Liver (tissue), 2 donors: ENCODE results near the gene INTS6L.

ENCODE experiments used
- CTCF ChIP-seq: fragments of 150-350 bp; IDR thresholded peaks from 2 replicates; pipeline ENCODE4 v1.5.1; 2017; ENCODE audit warnings: improper control_type of control experiment, low read depth, low read length; ENCODE audit not compliant: missing input control
- ZBTB33 ChIP-seq: IDR thresholded peaks from 2 replicates; pipeline ENCODE4 v1.6.1; 2016; ENCODE audit warnings: antibody characterized with exemption
- TF ChIP-seq, protein P1 (sequence below): IDR thresholded peaks from 2 replicates; pipeline ENCODE4 v1.6.1; 2016; ENCODE audit warnings: antibody characterized with exemption, mild to moderate bottlenecking
- donor health status: healthy.

GRCh38 chrX:135556055-135556454 is 35.6 kb downstream of the INTS6L start:
- TF ChIP-seq ZBTB33 = no peak
- no peak for TF ChIP-seq CTCF
- TF ChIP-seq, protein P1, sequence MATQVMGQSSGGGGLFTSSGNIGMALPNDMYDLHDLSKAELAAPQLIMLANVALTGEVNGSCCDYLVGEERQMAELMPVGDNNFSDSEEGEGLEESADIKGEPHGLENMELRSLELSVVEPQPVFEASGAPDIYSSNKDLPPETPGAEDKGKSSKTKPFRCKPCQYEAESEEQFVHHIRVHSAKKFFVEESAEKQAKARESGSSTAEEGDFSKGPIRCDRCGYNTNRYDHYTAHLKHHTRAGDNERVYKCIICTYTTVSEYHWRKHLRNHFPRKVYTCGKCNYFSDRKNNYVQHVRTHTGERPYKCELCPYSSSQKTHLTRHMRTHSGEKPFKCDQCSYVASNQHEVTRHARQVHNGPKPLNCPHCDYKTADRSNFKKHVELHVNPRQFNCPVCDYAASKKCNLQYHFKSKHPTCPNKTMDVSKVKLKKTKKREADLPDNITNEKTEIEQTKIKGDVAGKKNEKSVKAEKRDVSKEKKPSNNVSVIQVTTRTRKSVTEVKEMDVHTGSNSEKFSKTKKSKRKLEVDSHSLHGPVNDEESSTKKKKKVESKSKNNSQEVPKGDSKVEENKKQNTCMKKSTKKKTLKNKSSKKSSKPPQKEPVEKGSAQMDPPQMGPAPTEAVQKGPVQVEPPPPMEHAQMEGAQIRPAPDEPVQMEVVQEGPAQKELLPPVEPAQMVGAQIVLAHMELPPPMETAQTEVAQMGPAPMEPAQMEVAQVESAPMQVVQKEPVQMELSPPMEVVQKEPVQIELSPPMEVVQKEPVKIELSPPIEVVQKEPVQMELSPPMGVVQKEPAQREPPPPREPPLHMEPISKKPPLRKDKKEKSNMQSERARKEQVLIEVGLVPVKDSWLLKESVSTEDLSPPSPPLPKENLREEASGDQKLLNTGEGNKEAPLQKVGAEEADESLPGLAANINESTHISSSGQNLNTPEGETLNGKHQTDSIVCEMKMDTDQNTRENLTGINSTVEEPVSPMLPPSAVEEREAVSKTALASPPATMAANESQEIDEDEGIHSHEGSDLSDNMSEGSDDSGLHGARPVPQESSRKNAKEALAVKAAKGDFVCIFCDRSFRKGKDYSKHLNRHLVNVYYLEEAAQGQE = no peak
